Fibroblast of lung (primary cell): ENCODE data around the gene ARFGAP1.

Source experiments
- EZH2 ChIP-seq: IDR thresholded peaks from 2 replicates; pipeline ENCODE4 v1.5.1; 2012; ENCODE audit warnings: low read length, control low read depth, mild to moderate bottlenecking; ENCODE audit errors: missing control alignments
- TF ChIP-seq, protein P1 (sequence below), 2 donors: IDR thresholded peaks in 1 of 2; conservative IDR thresholded peaks in 1 of 2; 1 replicate in 1 of 2; 2 replicates in 1 of 2; pipeline ENCODE4 v1.5.1; 2011 to 2012; ENCODE audit warnings: low read length in 2 of 2, control low read depth in 1 of 2, inconsistent platforms in 1 of 2, low read depth in 1 of 2, mild to moderate bottlenecking in 1 of 2

DNA sequence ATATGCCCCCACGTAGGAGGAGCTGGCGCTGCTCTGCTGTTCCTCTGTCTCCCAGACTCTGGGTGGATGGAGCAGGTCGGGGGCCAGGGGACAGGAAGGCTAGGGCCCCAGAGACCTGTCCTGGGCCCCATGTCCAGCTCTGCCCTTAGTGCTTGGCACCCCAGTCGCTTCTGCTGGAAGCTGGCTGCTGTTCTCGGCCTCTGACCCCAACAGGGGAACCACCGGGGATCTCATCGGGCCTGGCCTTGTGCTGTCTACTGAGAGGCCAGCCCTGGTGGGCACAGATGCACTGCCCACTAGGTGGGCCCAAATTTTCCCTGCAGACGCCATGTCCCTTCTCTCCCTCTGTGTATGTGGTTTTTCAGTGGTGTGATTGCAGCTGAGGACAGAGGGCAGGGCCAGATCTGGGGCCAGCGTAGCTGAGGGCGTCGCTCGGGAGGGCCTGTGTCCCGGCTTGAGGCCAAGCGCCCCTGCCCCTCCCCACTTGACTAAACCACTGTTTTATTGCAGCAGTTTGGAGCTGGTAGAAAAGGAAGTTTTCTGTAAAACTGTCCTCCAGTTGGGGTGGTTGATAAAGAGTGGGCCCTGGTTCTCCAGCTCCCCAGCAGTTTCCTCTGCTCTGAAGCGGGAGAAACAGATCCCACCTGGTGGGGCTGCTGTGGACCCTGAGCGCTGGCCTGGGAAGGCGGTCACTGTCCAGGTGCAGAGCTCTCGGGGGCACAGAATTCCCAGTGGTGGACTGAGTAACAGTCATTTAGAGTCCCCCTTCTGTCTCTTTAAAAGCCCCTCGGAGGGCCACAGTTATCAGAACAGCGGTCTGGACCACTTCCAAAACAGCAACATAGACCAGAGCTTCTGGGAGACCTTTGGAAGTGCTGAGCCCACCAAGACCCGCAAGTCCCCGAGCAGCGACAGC lies 14.4 kb downstream of the ARFGAP1 start:
- TF ChIP-seq, protein P1, sequence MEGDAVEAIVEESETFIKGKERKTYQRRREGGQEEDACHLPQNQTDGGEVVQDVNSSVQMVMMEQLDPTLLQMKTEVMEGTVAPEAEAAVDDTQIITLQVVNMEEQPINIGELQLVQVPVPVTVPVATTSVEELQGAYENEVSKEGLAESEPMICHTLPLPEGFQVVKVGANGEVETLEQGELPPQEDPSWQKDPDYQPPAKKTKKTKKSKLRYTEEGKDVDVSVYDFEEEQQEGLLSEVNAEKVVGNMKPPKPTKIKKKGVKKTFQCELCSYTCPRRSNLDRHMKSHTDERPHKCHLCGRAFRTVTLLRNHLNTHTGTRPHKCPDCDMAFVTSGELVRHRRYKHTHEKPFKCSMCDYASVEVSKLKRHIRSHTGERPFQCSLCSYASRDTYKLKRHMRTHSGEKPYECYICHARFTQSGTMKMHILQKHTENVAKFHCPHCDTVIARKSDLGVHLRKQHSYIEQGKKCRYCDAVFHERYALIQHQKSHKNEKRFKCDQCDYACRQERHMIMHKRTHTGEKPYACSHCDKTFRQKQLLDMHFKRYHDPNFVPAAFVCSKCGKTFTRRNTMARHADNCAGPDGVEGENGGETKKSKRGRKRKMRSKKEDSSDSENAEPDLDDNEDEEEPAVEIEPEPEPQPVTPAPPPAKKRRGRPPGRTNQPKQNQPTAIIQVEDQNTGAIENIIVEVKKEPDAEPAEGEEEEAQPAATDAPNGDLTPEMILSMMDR (conservative IDR thresholded peaks at IDR 0.05 in 1 of 2, IDR thresholded peaks at IDR 0.05 in 1 of 2; ENCODE audit: low read depth in 1 of 2, low read length in 2 of 2): no peak
- TF ChIP-seq EZH2: no peak
